Fibroblast of villous mesenchyme (primary cell): ENCODE results near the gene EPB41L2. TPM values are rescaled to one million over a fixed set of nuclear protein-coding genes. Genes with fewer than 3 reads are reported as not detected.
"Not testable (repeated sequence)": the region's sequence is repeated elsewhere in the genome, so short reads cannot be mapped to it uniquely, and the experiment has no call there.

Experiments
- DNase-seq: peaks from one replicate; pipeline ENCODE4 v3.0.0-alpha.2; 2010; ENCODE audit warnings: low read depth
- H3K4me3 ChIP-seq: 2 replicates; pipeline ENCODE4 v1.5.1; 2011; ENCODE audit warnings: low read depth, mild to moderate bottlenecking, low read length
- CTCF ChIP-seq: IDR thresholded peaks from 2 replicates; pipeline ENCODE4 v1.5.1; 2012; ENCODE audit warnings: low read depth, mild to moderate bottlenecking, low read length; ENCODE audit not compliant: insufficient read depth
- total RNA-seq: library from RNA; depleted of rRNA; stranded (reverse); fragments of >200 nt; gene quantifications from 2 replicates; pipeline ENCODE4 v1.2.3, GENCODE V29; 2012

EPB41L2 gene
- total RNA-seq, 1 donor, result 40.2 TPM

GRCh38 chr6:131017962-131018361 is 45.1 kb downstream of the EPB41L2 start:
- DNase-seq, result no peak
- H3K4me3 ChIP-seq, result no peak overlapping the region
- TF ChIP-seq CTCF, result no peak

- no peak overlapping the region for H3K4me3 ChIP-seq
Measured at GRCh38 chr6:131015630-131016263, 47.3 kb downstream of the EPB41L2 start.

GRCh38 chr6:131015025-131015591 is 47.9 kb downstream of the EPB41L2 start:
- no peak for TF ChIP-seq CTCF
- DNase-seq, result peak; percentile 27
- no peak overlapping the region for H3K4me3 ChIP-seq

More at GRCh38 chr6:131015630-131016263, 47.3 kb downstream of the EPB41L2 start:
- no peak for TF ChIP-seq CTCF
- peak; percentile 71 for DNase-seq

- no peak overlapping the region for H3K4me3 ChIP-seq
- no peak for TF ChIP-seq CTCF
- peak; percentile 64 for DNase-seq
Measured at GRCh38 chr6:131014080-131014776, 48.8 kb downstream of the EPB41L2 start.

GRCh38 chr6:131013495-131013894 is 49.5 kb downstream of the EPB41L2 start:
- DNase-seq, result peak; percentile 90
- TF ChIP-seq CTCF, result no peak
- no peak overlapping the region for H3K4me3 ChIP-seq

- no peak for TF ChIP-seq CTCF
- no peak overlapping the region for H3K4me3 ChIP-seq
Measured at GRCh38 chr6:131009790-131010189, 53.3 kb downstream of the EPB41L2 start.

GRCh38 chr6:131008965-131009364 is 54.1 kb downstream of the EPB41L2 start:
- not testable (repeated sequence) for H3K4me3 ChIP-seq, DNase-seq

More at GRCh38 chr6:131009790-131010189, 53.3 kb downstream of the EPB41L2 start:
- DNase-seq, result no peak

- not testable (repeated sequence) for DNase-seq, H3K4me3 ChIP-seq
Measured at GRCh38 chr6:131007964-131008363, 55.1 kb downstream of the EPB41L2 start.
